ENCODE data around the gene REXO5. TPM values are rescaled to one million over a fixed set of nuclear protein-coding genes. Genes with fewer than 3 reads are reported as not detected.

REXO5 gene
- polyA plus RNA-seq, 2 donors, result 1.4 to 1.5 TPM

- WGBS, 2 donors, result 70 to 78% methylated on average over 1 of the region's 1 CpG
- H3K4me1 ChIP-seq (ENCODE audit: control insufficient read depth in 2 of 2, insufficient read depth in 2 of 2, low read length in 1 of 2), result peaks cover 0 to 4% of the 10 kb centered on the region in 2 donors
Observed at GRCh38 chr16:20875355-20875650, 69.0 kb downstream of the REXO5 start.

GRCh38 chr16:20878682-20879147 lies 72.4 kb downstream of the REXO5 start:
- Histone ChIP-seq H3K27me3 (ENCODE audit: control insufficient read depth in 1 of 2, insufficient read depth in 2 of 2, low read length in 2 of 2) (no peaks in the 10 kb centered on the region), H3K27ac (ENCODE audit: low read depth in 2 of 2, low read length in 1 of 2) (no peak overlapping the region), H3K4me1 (ENCODE audit: control insufficient read depth in 2 of 2, insufficient read depth in 2 of 2, low read length in 1 of 2) (peaks cover 0 to 2% of the 10 kb centered on the region in 2 donors), H3K4me3 (ENCODE audit: low read depth in 1 of 2, low read length in 2 of 2) (no peak overlapping the region), H3K36me3 (ENCODE audit: control insufficient read depth in 2 of 2, insufficient read depth in 2 of 2, low read length in 1 of 2) (no peaks in the 10 kb centered on the region), H3K9me3 (ENCODE audit: control insufficient read depth in 2 of 2, insufficient read depth in 1 of 2, low read depth in 1 of 2, low read length in 1 of 2) (no peaks in the 10 kb centered on the region)
- WGBS, 2 donors, result 55 to 58% methylated on average over 5 of the region's 5 CpGs

More at GRCh38 chr16:20875355-20875650, 69.0 kb downstream of the REXO5 start:
- Histone ChIP-seq H3K36me3 (ENCODE audit: control insufficient read depth in 2 of 2, insufficient read depth in 2 of 2, low read length in 1 of 2) (no peaks in the 10 kb centered on the region), H3K9me3 (ENCODE audit: control insufficient read depth in 2 of 2, insufficient read depth in 1 of 2, low read depth in 1 of 2, low read length in 1 of 2) (no peaks in the 10 kb centered on the region), H3K27me3 (ENCODE audit: control insufficient read depth in 1 of 2, insufficient read depth in 2 of 2, low read length in 2 of 2) (no peaks in the 10 kb centered on the region), H3K4me3 (ENCODE audit: low read depth in 1 of 2, low read length in 2 of 2) (no peak overlapping the region), H3K27ac (ENCODE audit: low read depth in 2 of 2, low read length in 1 of 2) (no peak overlapping the region)

- Histone ChIP-seq H3K27ac (ENCODE audit: low read depth in 2 of 2, low read length in 1 of 2) (no peak overlapping the region), H3K4me1 (ENCODE audit: control insufficient read depth in 2 of 2, insufficient read depth in 2 of 2, low read length in 1 of 2) (peaks cover 0 to 2% of the 10 kb centered on the region in 2 donors), H3K4me3 (ENCODE audit: low read depth in 1 of 2, low read length in 2 of 2) (no peak overlapping the region), H3K9me3 (ENCODE audit: control insufficient read depth in 2 of 2, insufficient read depth in 1 of 2, low read depth in 1 of 2, low read length in 1 of 2) (no peaks in the 10 kb centered on the region), H3K27me3 (ENCODE audit: control insufficient read depth in 1 of 2, insufficient read depth in 2 of 2, low read length in 2 of 2) (no peaks in the 10 kb centered on the region), H3K36me3 (ENCODE audit: control insufficient read depth in 2 of 2, insufficient read depth in 2 of 2, low read length in 1 of 2) (no peaks in the 10 kb centered on the region)
- WGBS, 2 donors, result 28 to 35% methylated on average over 7 of the region's 7 CpGs
Observed at GRCh38 chr16:20879175-20880040, 73.1 kb downstream of the REXO5 start.

- no peaks in the 10 kb centered on the region for H3K36me3 ChIP-seq (ENCODE audit: control insufficient read depth in 2 of 2, insufficient read depth in 2 of 2, low read length in 1 of 2)
- no peaks in the 10 kb centered on the region for H3K9me3 ChIP-seq (ENCODE audit: control insufficient read depth in 2 of 2, insufficient read depth in 1 of 2, low read depth in 1 of 2, low read length in 1 of 2)
- H3K27me3 ChIP-seq (ENCODE audit: control insufficient read depth in 1 of 2, insufficient read depth in 2 of 2, low read length in 2 of 2), result no peaks in the 10 kb centered on the region
- H3K27ac ChIP-seq (ENCODE audit: low read depth in 2 of 2, low read length in 1 of 2), result no peak overlapping the region
- H3K4me1 ChIP-seq (ENCODE audit: control insufficient read depth in 2 of 2, insufficient read depth in 2 of 2, low read length in 1 of 2), result peaks cover 0 to 2% of the 10 kb centered on the region in 2 donors
- no peak overlapping the region for H3K4me3 ChIP-seq (ENCODE audit: low read depth in 1 of 2, low read length in 2 of 2)
- WGBS, 2 donors, result 54 to 74% methylated on average over 3 of the region's 3 CpGs
Observed at GRCh38 chr16:20880867-20881502, 74.7 kb downstream of the REXO5 start.

DNA sequence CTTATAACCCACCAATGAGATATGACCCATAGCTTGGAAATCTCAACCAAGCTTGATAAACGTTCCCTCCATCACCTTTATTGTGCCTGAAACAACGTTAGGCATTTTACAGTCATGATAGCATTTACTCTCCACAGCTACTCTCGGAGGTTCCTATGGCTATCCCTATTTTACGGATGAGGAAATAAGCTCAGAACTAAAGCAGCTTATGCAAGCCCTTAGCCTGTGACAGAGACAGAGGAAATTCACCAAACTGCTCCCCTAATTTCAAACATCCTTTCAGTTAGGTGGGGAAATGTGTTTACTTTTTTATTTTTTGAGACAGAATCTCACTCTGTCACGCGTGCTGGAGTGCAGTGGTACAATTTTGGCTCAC lies 75.2 kb downstream of the REXO5 start:
- Histone ChIP-seq H3K27ac (ENCODE audit: low read depth in 2 of 2, low read length in 1 of 2) (no peak overlapping the region), H3K36me3 (ENCODE audit: control insufficient read depth in 2 of 2, insufficient read depth in 2 of 2, low read length in 1 of 2) (no peaks in the 10 kb centered on the region), H3K27me3 (ENCODE audit: control insufficient read depth in 1 of 2, insufficient read depth in 2 of 2, low read length in 2 of 2) (no peaks in the 10 kb centered on the region), H3K9me3 (ENCODE audit: control insufficient read depth in 2 of 2, insufficient read depth in 1 of 2, low read depth in 1 of 2, low read length in 1 of 2) (no peaks in the 10 kb centered on the region), H3K4me1 (ENCODE audit: control insufficient read depth in 2 of 2, insufficient read depth in 2 of 2, low read length in 1 of 2) (peaks cover 0 to 2% of the 10 kb centered on the region in 2 donors), H3K4me3 (ENCODE audit: low read depth in 1 of 2, low read length in 2 of 2) (no peak overlapping the region)
- 83 to 88% methylated on average over 6 of the region's 6 CpGs for WGBS, 2 donors

DNA sequence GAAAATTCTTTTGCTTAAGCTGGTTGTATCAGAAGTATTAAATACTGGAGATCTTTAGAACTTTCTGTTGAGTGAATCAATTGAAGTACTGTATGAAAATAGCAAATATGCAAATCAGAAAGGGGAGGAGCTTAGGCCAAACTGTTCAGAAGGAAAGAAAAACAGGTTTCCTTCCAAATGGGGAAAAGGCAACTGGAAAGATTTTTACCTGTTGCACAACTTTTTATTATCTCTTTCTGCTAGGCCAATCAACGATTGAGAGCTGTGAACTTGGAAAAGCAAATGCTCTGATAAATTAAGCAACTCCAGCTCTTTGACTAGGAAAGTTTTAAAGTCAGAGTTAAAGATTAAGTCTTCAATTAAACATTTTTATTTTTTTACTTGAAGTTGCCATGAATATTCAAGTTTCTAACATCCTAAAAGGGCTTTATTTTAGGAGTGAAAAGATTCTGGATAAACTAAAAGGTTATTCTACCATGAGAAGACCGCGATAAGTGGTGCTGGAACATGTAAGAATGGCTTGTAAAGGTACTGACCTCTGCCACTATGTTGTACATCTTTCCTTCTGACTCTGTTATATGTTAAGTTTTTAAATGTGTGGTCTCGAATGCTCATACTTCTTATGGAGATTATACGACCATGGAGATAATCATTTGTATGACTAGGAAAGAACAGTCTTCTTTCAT lies 77.4 kb downstream of the REXO5 start:
- peaks cover 0 to 6% of the 10 kb centered on the region in 2 donors for H3K36me3 ChIP-seq (ENCODE audit: control insufficient read depth in 2 of 2, insufficient read depth in 2 of 2, low read length in 1 of 2)
- no peak overlapping the region for H3K4me3 ChIP-seq (ENCODE audit: low read depth in 1 of 2, low read length in 2 of 2)
- WGBS, 2 donors, result 60 to 71% methylated on average over 5 of the region's 5 CpGs
- no peaks in the 10 kb centered on the region for H3K27me3 ChIP-seq (ENCODE audit: control insufficient read depth in 1 of 2, insufficient read depth in 2 of 2, low read length in 2 of 2)
- H3K4me1 ChIP-seq (ENCODE audit: control insufficient read depth in 2 of 2, insufficient read depth in 2 of 2, low read length in 1 of 2), result peaks cover 0 to 2% of the 10 kb centered on the region in 2 donors
- H3K9me3 ChIP-seq (ENCODE audit: control insufficient read depth in 2 of 2, insufficient read depth in 1 of 2, low read depth in 1 of 2, low read length in 1 of 2), result no peaks in the 10 kb centered on the region
- no peak overlapping the region for H3K27ac ChIP-seq (ENCODE audit: low read depth in 2 of 2, low read length in 1 of 2)

GRCh38 chr16:20884240-20884556 lies 77.9 kb downstream of the REXO5 start:
- no peaks in the 10 kb centered on the region for H3K9me3 ChIP-seq (ENCODE audit: control insufficient read depth in 2 of 2, insufficient read depth in 1 of 2, low read depth in 1 of 2, low read length in 1 of 2)
- H3K4me1 ChIP-seq (ENCODE audit: control insufficient read depth in 2 of 2, insufficient read depth in 2 of 2, low read length in 1 of 2), result no peaks in the 10 kb centered on the region
- no peak overlapping the region for H3K4me3 ChIP-seq (ENCODE audit: low read depth in 1 of 2, low read length in 2 of 2)
- H3K27ac ChIP-seq (ENCODE audit: low read depth in 2 of 2, low read length in 1 of 2), result no peak overlapping the region
- H3K36me3 ChIP-seq (ENCODE audit: control insufficient read depth in 2 of 2, insufficient read depth in 2 of 2, low read length in 1 of 2), result peaks cover 0 to 6% of the 10 kb centered on the region in 2 donors
- WGBS, 2 donors, result 67 to 68% methylated on average over 1 of the region's 1 CpG
- H3K27me3 ChIP-seq (ENCODE audit: control insufficient read depth in 1 of 2, insufficient read depth in 2 of 2, low read length in 2 of 2), result no peaks in the 10 kb centered on the region

- Histone ChIP-seq H3K27me3 (ENCODE audit: control insufficient read depth in 1 of 2, insufficient read depth in 2 of 2, low read length in 2 of 2) (no peaks in the 10 kb centered on the region), H3K36me3 (ENCODE audit: control insufficient read depth in 2 of 2, insufficient read depth in 2 of 2, low read length in 1 of 2) (peaks cover under 1 to 6% of the 10 kb centered on the region in 2 donors), H3K9me3 (ENCODE audit: control insufficient read depth in 2 of 2, insufficient read depth in 1 of 2, low read depth in 1 of 2, low read length in 1 of 2) (no peaks in the 10 kb centered on the region), H3K27ac (ENCODE audit: low read depth in 2 of 2, low read length in 1 of 2) (no peak overlapping the region), H3K4me1 (ENCODE audit: control insufficient read depth in 2 of 2, insufficient read depth in 2 of 2, low read length in 1 of 2) (no peaks in the 10 kb centered on the region), H3K4me3 (ENCODE audit: low read depth in 1 of 2, low read length in 2 of 2) (no peak overlapping the region)
- WGBS, 2 donors, result 0 to 29% methylated on average over 1 of the region's 1 CpG
Observed at GRCh38 chr16:20886320-20886719, 80.0 kb downstream of the REXO5 start.

GRCh38 chr16:20887207-20887606 lies 80.9 kb downstream of the REXO5 start:
- Histone ChIP-seq H3K36me3 (ENCODE audit: control insufficient read depth in 2 of 2, insufficient read depth in 2 of 2, low read length in 1 of 2) (peaks cover 6% of the 10 kb centered on the region in 2 donors), H3K27ac (ENCODE audit: low read depth in 2 of 2, low read length in 1 of 2) (no peak overlapping the region), H3K27me3 (ENCODE audit: control insufficient read depth in 1 of 2, insufficient read depth in 2 of 2, low read length in 2 of 2) (no peaks in the 10 kb centered on the region), H3K4me1 (ENCODE audit: control insufficient read depth in 2 of 2, insufficient read depth in 2 of 2, low read length in 1 of 2) (no peaks in the 10 kb centered on the region), H3K4me3 (ENCODE audit: low read depth in 1 of 2, low read length in 2 of 2) (no peak overlapping the region), H3K9me3 (ENCODE audit: control insufficient read depth in 2 of 2, insufficient read depth in 1 of 2, low read depth in 1 of 2, low read length in 1 of 2) (no peaks in the 10 kb centered on the region)
- 87 to 97% methylated on average over 1 of the region's 1 CpG for WGBS, 2 donors

All from esophagus (tissue), 2 donors.